H1 (cell line): ENCODE measurements around the gene CORIN. TPM values are rescaled to one million over a fixed set of nuclear protein-coding genes. Genes with fewer than 3 reads are reported as not detected.

Experiments
- CTCF ChIA-PET: fragments of 300-600 bp; sonication (Branson Sonifier 250); formaldehyde crosslinking; loops from one replicate; lab custom pipeline; 2021; ENCODE audit not compliant: partially characterized antibody; lab: Charles Lee
- POLR2A ChIA-PET: fragments of 300-600 bp; sonication (Branson Sonifier 250); formaldehyde crosslinking; loops from one replicate; lab custom pipeline; 2021; ENCODE audit warnings: inconsistent platforms; ENCODE audit not compliant: partially characterized antibody; lab: Charles Lee
- DNase-seq, 2 experiments: peaks; one replicate each; pipeline versions ENCODE4 v3.0.0 to v3.0.0-alpha.2; 2010 to 2022; ENCODE audit warnings: low spot score in 2 of 2, low read depth in 1 of 2, mixed read lengths in 1 of 2
- FAIRE-seq: peaks from 2 replicates; lab custom pipeline; 2011; peaks lifted over from hg19 to GRCh38; lab: Jason Lieb, UNC
- H2AFZ ChIP-seq: 2 replicates; pipeline ENCODE4 v1.8.1; 2012; ENCODE audit warnings: low read length, inconsistent platforms
- H2AK5ac ChIP-seq: 2 replicates; pipeline ENCODE4 v1.6.1; 2013; ENCODE audit warnings: low read depth, low read length
- H2BK120ac ChIP-seq: replicated peaks from 2 replicates; pipeline ENCODE3; 2013; ENCODE audit warnings: low read depth, low read length, inconsistent platforms
- H2BK12ac ChIP-seq: 2 replicates; pipeline ENCODE4 v1.6.1; 2013; ENCODE audit warnings: low read depth, low read length
- H2BK15ac ChIP-seq: 2 replicates; pipeline ENCODE4 v1.6.1; 2013; ENCODE audit warnings: low read length
- H2BK20ac ChIP-seq: 2 replicates; pipeline ENCODE4 v1.6.1; 2013; ENCODE audit warnings: low read length
- H2BK5ac ChIP-seq: 2 replicates; pipeline ENCODE4 v1.6.1; 2013; ENCODE audit warnings: low read depth, low read length
- H3K14ac ChIP-seq: 2 replicates; pipeline ENCODE4 v1.6.1; 2013; ENCODE audit warnings: inconsistent platforms; ENCODE audit not compliant: insufficient read length
- H3K18ac ChIP-seq: 2 replicates; pipeline ENCODE4 v1.6.1; 2013; ENCODE audit warnings: low read length; ENCODE audit errors: extremely low read depth
- H3K23ac ChIP-seq: 2 replicates; pipeline ENCODE4 v1.6.1; 2013; ENCODE audit warnings: inconsistent platforms; ENCODE audit not compliant: insufficient read length
- H3K23me2 ChIP-seq: 2 replicates; pipeline ENCODE4 v1.6.1; 2013; ENCODE audit warnings: low read depth, low read length
- H3K27ac ChIP-seq: 2 replicates; pipeline ENCODE4 v1.6.1; 2011; ENCODE audit warnings: low read depth, low read length, inconsistent platforms
- H3K27me3 ChIP-seq, 4 experiments: replicated peaks in 1 of 4; 1 replicate in 1 of 4; 2 replicates in 3 of 4; pipeline versions ENCODE4 v1.6.1 to v1.8.1; 2011 to 2013; ENCODE audit warnings: low read length in 3 of 4, mild to moderate bottlenecking in 3 of 4, inconsistent platforms in 2 of 4, mixed read lengths in 2 of 4, moderate library complexity in 1 of 4; ENCODE audit not compliant: control insufficient read depth in 3 of 4, insufficient read depth in 3 of 4; ENCODE audit errors: extremely low read depth in 1 of 4
- H3K36me3 ChIP-seq, 4 experiments: 2 replicates each; pipeline versions ENCODE4 v1.6.1 to v1.8.1; 2011 to 2013; ENCODE audit warnings: mild to moderate bottlenecking in 4 of 4, low read length in 3 of 4, moderate library complexity in 2 of 4, control low read depth in 1 of 4, inconsistent platforms in 1 of 4; ENCODE audit not compliant: insufficient read depth in 4 of 4, control insufficient read depth in 2 of 4
- H3K4ac ChIP-seq: replicated peaks from 2 replicates; pipeline ENCODE3; 2013; ENCODE audit warnings: low read length, low read depth, mixed read lengths, inconsistent platforms; ENCODE audit not compliant: insufficient read length
- H3K4me1 ChIP-seq, 4 experiments: replicated peaks in 1 of 4; 1 replicate in 1 of 4; 2 replicates in 3 of 4; pipeline versions ENCODE4 v1.6.1 to v1.8.1; 2011 to 2013; ENCODE audit warnings: low read length in 3 of 4, inconsistent platforms in 2 of 4, mixed read lengths in 1 of 4; ENCODE audit not compliant: insufficient read depth in 4 of 4, control insufficient read depth in 3 of 4
- H3K4me2 ChIP-seq, 2 experiments: 2 replicates each; pipeline versions ENCODE4 v1.6.1 to v1.8.1; 2011 to 2013; ENCODE audit warnings: low read depth in 2 of 2, low read length in 2 of 2, control low read depth in 1 of 2, inconsistent platforms in 1 of 2, mild to moderate bottlenecking in 1 of 2; ENCODE audit not compliant: insufficient read depth in 1 of 2
- H3K4me3 ChIP-seq, 4 experiments: fragments of 200-600, 300-600 bp in 1 of 4; sonication (generic), shearing (Covaris generic), sonication (Bioruptor Twin) in 1 of 4; 2 replicates each; pipeline versions ENCODE4 v1.5.1 to v1.8.1; 2011 to 2016; ENCODE audit warnings: low read length in 4 of 4, low read depth in 3 of 4, control low read depth in 2 of 4, inconsistent platforms in 2 of 4, mild to moderate bottlenecking in 2 of 4, mixed read lengths in 1 of 4, moderate library complexity in 1 of 4; ENCODE audit not compliant: insufficient read depth in 2 of 4; ENCODE audit errors: extremely low read depth in 1 of 4
- H3K56ac ChIP-seq: replicated peaks from 2 replicates; pipeline ENCODE3; 2013; ENCODE audit warnings: low read depth, mild to moderate bottlenecking, mixed read lengths, low read length, inconsistent platforms; ENCODE audit not compliant: insufficient read length
- H3K79me1 ChIP-seq: 2 replicates; pipeline ENCODE4 v1.6.1; 2013; ENCODE audit warnings: low read depth, low read length, control low read depth
- H3K79me2 ChIP-seq, 2 experiments: 2 replicates each; pipeline versions ENCODE4 v1.6.1 to v1.8.1; 2012 to 2013; ENCODE audit warnings: low read length in 2 of 2, mild to moderate bottlenecking in 2 of 2, inconsistent platforms in 1 of 2; ENCODE audit not compliant: insufficient read depth in 2 of 2, control insufficient read depth in 1 of 2
- H3K9ac ChIP-seq, 4 experiments: replicated peaks in 1 of 4; 1 replicate in 1 of 4; 2 replicates in 3 of 4; pipeline versions ENCODE4 v1.6.1 to v1.8.1; 2011 to 2013; ENCODE audit warnings: low read depth in 3 of 4, low read length in 3 of 4, control low read depth in 2 of 4, mild to moderate bottlenecking in 2 of 4, moderate library complexity in 2 of 4, inconsistent platforms in 1 of 4; ENCODE audit errors: extremely low read depth in 1 of 4
- H3K9me3 ChIP-seq, 2 experiments: 2 replicates each; pipeline versions ENCODE4 v1.6.1 to v1.8.1; 2012 to 2013; ENCODE audit warnings: mild to moderate bottlenecking in 2 of 2, moderate library complexity in 2 of 2, control low read depth in 1 of 2, inconsistent platforms in 1 of 2, low read depth in 1 of 2, low read length in 1 of 2, mixed read lengths in 1 of 2; ENCODE audit not compliant: insufficient read depth in 2 of 2
- H4K20me1 ChIP-seq, 2 experiments: replicated peaks in 1 of 2; 2 replicates each; pipeline versions ENCODE3 to v1.8.1; 2011 to 2013; ENCODE audit warnings: inconsistent platforms in 2 of 2, low read length in 2 of 2, mild to moderate bottlenecking in 1 of 2; ENCODE audit not compliant: insufficient read depth in 2 of 2, control insufficient read depth in 1 of 2
- H4K5ac ChIP-seq: 2 replicates; pipeline ENCODE4 v1.6.1; 2013; ENCODE audit warnings: low read length, low read depth, mixed read lengths, inconsistent platforms; ENCODE audit not compliant: insufficient read length
- H4K8ac ChIP-seq: 2 replicates; pipeline ENCODE4 v1.8.0; 2013; ENCODE audit warnings: mild to moderate bottlenecking, moderate library complexity, low read length, inconsistent platforms; ENCODE audit not compliant: insufficient read depth; ENCODE audit errors: extremely low read depth
- H4K91ac ChIP-seq: replicated peaks from 2 replicates; pipeline ENCODE3; 2013; ENCODE audit warnings: low read length, mixed read lengths, inconsistent platforms; ENCODE audit not compliant: insufficient read length
- ASH2L ChIP-seq: fragments of 200-600, 300-600 bp; sonication (generic); IDR thresholded peaks from one replicate; pipeline ENCODE4 v1.7.1; 2017; ENCODE audit warnings: low read length
- BRCA1 ChIP-seq: IDR thresholded peaks from 2 replicates; pipeline ENCODE4 v1.6.1; 2012; ENCODE audit warnings: low read depth, low read length, improper control_type of control experiment
- CEBPB ChIP-seq: IDR thresholded peaks from 2 replicates; pipeline ENCODE4 v1.6.1; 2012; ENCODE audit warnings: low read depth, low read length
- EZH2 ChIP-seq: fragments of 200-600 bp; sonication (generic); IDR thresholded peaks from 2 replicates; pipeline ENCODE4 v1.7.1; 2012; ENCODE audit warnings: low read depth, mild to moderate bottlenecking, moderate library complexity, low read length, inconsistent platforms; ENCODE audit not compliant: severe bottlenecking
- FOSL1 ChIP-seq: IDR thresholded peaks from 2 replicates; pipeline ENCODE4 v1.6.1; 2011; ENCODE audit warnings: mild to moderate bottlenecking, low read depth, low read length, moderate library complexity; ENCODE audit not compliant: insufficient read depth
- HDAC6 ChIP-seq: IDR thresholded peaks from one replicate; pipeline ENCODE4 v1.7.1; 2012; ENCODE audit warnings: low read depth, mild to moderate bottlenecking, inconsistent platforms, low read length, moderate library complexity
- JUND ChIP-seq: IDR thresholded peaks from 2 replicates; pipeline ENCODE4 v1.6.1; 2011; ENCODE audit warnings: mild to moderate bottlenecking, improper control_type of control experiment, low read length
- NRF1 ChIP-seq: IDR thresholded peaks from 2 replicates; pipeline ENCODE4 v1.6.1; 2011; ENCODE audit warnings: mild to moderate bottlenecking, low read depth, low read length, improper control_type of control experiment
- POLR2AphosphoS5 ChIP-seq: IDR thresholded peaks from 2 replicates; pipeline ENCODE4 v1.6.1; 2011; ENCODE audit warnings: low read depth, low read length
- RBBP5 ChIP-seq: IDR thresholded peaks from 2 replicates; pipeline ENCODE4 v1.7.1; 2012; ENCODE audit warnings: low read depth, mild to moderate bottlenecking, inconsistent platforms, low read length, moderate library complexity, borderline replicate concordance
- RXRA ChIP-seq: IDR thresholded peaks from 2 replicates; pipeline ENCODE4 v1.6.1; 2011; ENCODE audit warnings: low read depth, mild to moderate bottlenecking, low read length, moderate library complexity; ENCODE audit not compliant: insufficient read depth
- TBP ChIP-seq: IDR thresholded peaks from 2 replicates; pipeline ENCODE4 v1.6.1; 2011; ENCODE audit warnings: low read depth, low read length, improper control_type of control experiment
- WGBS, 2 experiments: shearing (Covaris generic) in 1 of 2; methylation state at CpG; one replicate each; pipeline versions ENCODE4 v1.1.6 to v1.1.7; 2013 to 2015; ENCODE audit warnings: low lambda C conversion rate in 2 of 2, mixed read lengths in 2 of 2, inconsistent platforms in 1 of 2, low coverage in 1 of 2, missing lambda C conversion rate in 1 of 2; ENCODE audit not compliant: insufficient replicate concordance in 2 of 2, insufficient coverage in 1 of 2, insufficient read length in 1 of 2; ENCODE audit errors: extremely low coverage in 1 of 2, missing lambda C conversion rate in 1 of 2; 5-methylcytosine and 5-hydroxymethylcytosine counted together
- polyA plus RNA-seq, 7 experiments: library from polyadenylated mRNA; depleted of rRNA in 3 of 7; stranded (reverse) in 5 of 7; unstranded in 2 of 7; fragments of >200 nt in 5 of 7; fragments of 200-250 nt in 2 of 7; gene quantifications; 1 replicate in 5 of 7; 2 replicates in 1 of 7; 4 replicates in 1 of 7; pipeline versions ENCODE4 v1.2.1 to v1.2.3, GENCODE V29; 2011 to 2013; ENCODE audit warnings: missing spikeins in 2 of 7, mixed read lengths in 2 of 7
- total RNA-seq: library from RNA; stranded (reverse); fragmentation: NEBNext Ultra II Directional; extraction: Animal tissue kit (Norgen Biotek cat#: 25700); gene quantifications from 2 replicates; pipeline ENCODE4 v1.2.1, GENCODE V29; 2021
- TF ChIP-seq, protein P1 (sequence below), 3 experiments: IDR thresholded peaks; 1 replicate in 2 of 3; 2 replicates in 1 of 3; pipeline versions ENCODE4 v1.5.1 to v1.6.1; 2011; ENCODE audit warnings: low read length in 3 of 3, mild to moderate bottlenecking in 3 of 3, inconsistent platforms in 2 of 3, low read depth in 1 of 3, moderate library complexity in 1 of 3; ENCODE audit not compliant: insufficient read depth in 1 of 3; ENCODE audit errors: control extremely low read depth in 1 of 3

The CORIN gene
- total and polyA plus RNA-seq, 2 of the 8 experiments (the other 6 are each of a cell fraction or from before 2014, with no cell fraction given), result 0.09 to 0.32 TPM

DNA sequence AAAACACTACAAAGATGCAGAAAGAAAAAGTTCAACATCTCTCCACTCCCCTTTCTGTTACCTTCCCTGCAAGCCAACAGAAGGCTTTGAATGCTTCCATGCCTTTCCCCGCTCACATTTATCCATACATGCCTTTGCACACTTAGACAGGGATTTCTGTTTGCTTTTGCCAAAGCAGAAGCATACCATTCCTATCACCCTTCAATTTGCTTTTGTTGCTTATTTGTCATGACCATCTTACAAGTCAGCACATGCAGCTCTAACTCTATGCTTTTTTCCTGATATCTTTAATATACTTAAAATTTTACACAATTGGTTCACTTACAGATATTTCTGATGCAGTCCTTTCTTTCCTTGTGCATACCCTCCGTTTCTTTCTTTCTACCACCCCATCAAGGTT is 169.6 kb downstream of the CORIN start:
- H2BK20ac ChIP-seq, result no peak overlapping the region
- no peak overlapping the region for H4K8ac ChIP-seq
- no peak overlapping the region for H2AFZ ChIP-seq
- no peak overlapping the region for H3K56ac ChIP-seq
- DNase-seq (no peak), FAIRE-seq (no peak)
- no peak overlapping the region for H2BK12ac ChIP-seq
- no peaks in the 10 kb centered on the region for H3K27me3 ChIP-seq
- no peak overlapping the region for H4K5ac ChIP-seq
- H4K20me1 ChIP-seq, result no peaks in the 10 kb centered on the region
- no peak overlapping the region for H2BK15ac ChIP-seq
- H3K23ac ChIP-seq, result no peak overlapping the region
- no peak overlapping the region for H3K14ac ChIP-seq
- no peak overlapping the region for H2AK5ac ChIP-seq
- H2BK120ac ChIP-seq, result no peak overlapping the region
- H2BK5ac ChIP-seq, result no peak overlapping the region
- H3K9me3 ChIP-seq, result no peaks in the 10 kb centered on the region
- WGBS, 2 experiments, result 95% methylated on average over 2 of the region's 2 CpGs; no CpG with 5 or more reads in 1 of the 2 experiments
- H3K23me2 ChIP-seq, result no peaks in the 10 kb centered on the region
- no peaks in the 10 kb centered on the region for H3K36me3 ChIP-seq
- no peaks in the 10 kb centered on the region for H3K79me2 ChIP-seq
- H3K4me1 ChIP-seq, result no peaks in the 10 kb centered on the region
- H3K4me2 ChIP-seq, result no peak overlapping the region
- H3K9ac ChIP-seq, result no peak overlapping the region
- no peaks in the 10 kb centered on the region for H3K79me1 ChIP-seq
- CTCF ChIA-PET, result interaction anchor here (0.6 to 5.0 kb wide), 14 partner anchors 11 to 408 kb away, joined by 3 to 19 read pairs (median 4); partner anchors contain the start of gene CORIN
- H3K18ac ChIP-seq, result no peak overlapping the region
- H3K4ac ChIP-seq, result no peak overlapping the region
- POLR2A ChIA-PET, result no interaction called here
- no peak overlapping the region for H3K27ac ChIP-seq
- H4K91ac ChIP-seq, result no peak overlapping the region
- no peak overlapping the region for H3K4me3 ChIP-seq
- TF ChIP-seq RXRA (no peak), TBP (no peak), EZH2 (no peak), CEBPB (no peak), ASH2L (no peak), JUND (no peak), HDAC6 (no peak), RBBP5 (no peak), FOSL1 (no peak), BRCA1 (no peak), NRF1 (no peak), POLR2AphosphoS5 (no peak)
- TF ChIP-seq, protein P1, sequence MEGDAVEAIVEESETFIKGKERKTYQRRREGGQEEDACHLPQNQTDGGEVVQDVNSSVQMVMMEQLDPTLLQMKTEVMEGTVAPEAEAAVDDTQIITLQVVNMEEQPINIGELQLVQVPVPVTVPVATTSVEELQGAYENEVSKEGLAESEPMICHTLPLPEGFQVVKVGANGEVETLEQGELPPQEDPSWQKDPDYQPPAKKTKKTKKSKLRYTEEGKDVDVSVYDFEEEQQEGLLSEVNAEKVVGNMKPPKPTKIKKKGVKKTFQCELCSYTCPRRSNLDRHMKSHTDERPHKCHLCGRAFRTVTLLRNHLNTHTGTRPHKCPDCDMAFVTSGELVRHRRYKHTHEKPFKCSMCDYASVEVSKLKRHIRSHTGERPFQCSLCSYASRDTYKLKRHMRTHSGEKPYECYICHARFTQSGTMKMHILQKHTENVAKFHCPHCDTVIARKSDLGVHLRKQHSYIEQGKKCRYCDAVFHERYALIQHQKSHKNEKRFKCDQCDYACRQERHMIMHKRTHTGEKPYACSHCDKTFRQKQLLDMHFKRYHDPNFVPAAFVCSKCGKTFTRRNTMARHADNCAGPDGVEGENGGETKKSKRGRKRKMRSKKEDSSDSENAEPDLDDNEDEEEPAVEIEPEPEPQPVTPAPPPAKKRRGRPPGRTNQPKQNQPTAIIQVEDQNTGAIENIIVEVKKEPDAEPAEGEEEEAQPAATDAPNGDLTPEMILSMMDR (IDR thresholded peaks at IDR 0.05; ENCODE audit: control extremely low read depth in 1 of 3, insufficient read depth in 1 of 3, low read depth in 1 of 3, low read length in 3 of 3), result no peak
